SK-N-SH (cell line): ENCODE results near the gene PRKCA. TPM values are rescaled to one million over a fixed set of nuclear protein-coding genes. Genes with fewer than 3 reads are reported as not detected.

ENCODE experiments used
- CTCF ChIA-PET: fragments of 300-600, 350-600 bp; formaldehyde crosslinking; extraction: SDS; loops from one replicate; lab custom pipeline; 2021; lab: Yijun Ruan, JAX
- POLR2A ChIA-PET: fragments of 350-600 bp; sonication (Branson Sonifier 250); formaldehyde crosslinking; extraction: SDS; loops from one replicate; lab custom pipeline; 2020; ENCODE audit warnings: antibody characterized with exemption, inconsistent platforms; lab: Yijun Ruan, JAX
- DNase-seq: peaks from one replicate; pipeline ENCODE4 v3.0.0; 2012
- H2AFZ ChIP-seq: fragments of 200-600 bp; sonication (generic); 2 replicates; pipeline ENCODE4 v1.8.1; 2016; ENCODE audit warnings: antibody characterized with exemption, mild to moderate bottlenecking, low read depth
- H3F3A ChIP-seq: fragments of 200-600 bp; sonication (generic); replicated peaks from 2 replicates; pipeline ENCODE3; 2016; ENCODE audit warnings: antibody characterized with exemption, mild to moderate bottlenecking; ENCODE audit not compliant: insufficient read depth
- H3K27ac ChIP-seq, 2 experiments: fragments of 200-500 bp in 1 of 2; fragments of 200-600 bp in 1 of 2; sonication (Bioruptor generic) in 1 of 2; sonication (generic), shearing (Covaris generic) in 1 of 2; 2 replicates each; pipeline versions ENCODE4 v1.5.1 to v1.6.1; 2014 to 2016; ENCODE audit warnings: low read depth in 2 of 2, inconsistent platforms in 1 of 2, low read length in 1 of 2, mild to moderate bottlenecking in 1 of 2, mixed read lengths in 1 of 2
- H3K27me3 ChIP-seq: fragments of 200-600 bp; sonication (generic), shearing (Covaris generic); 2 replicates; pipeline ENCODE4 v1.6.1; 2016; ENCODE audit warnings: mixed run types; ENCODE audit not compliant: insufficient read depth
- H3K36me3 ChIP-seq, 2 experiments: fragments of 200-500 bp in 1 of 2; fragments of 200-600 bp in 1 of 2; sonication (Bioruptor generic) in 1 of 2; sonication (generic) in 1 of 2; replicated peaks in 1 of 2; 2 replicates each; pipeline versions ENCODE3 to v1.5.1; 2014 to 2016; ENCODE audit warnings: low read length in 1 of 2, mild to moderate bottlenecking in 1 of 2; ENCODE audit not compliant: insufficient read depth in 2 of 2, control insufficient read depth in 1 of 2
- H3K4me1 ChIP-seq, 2 experiments: fragments of 200-500 bp in 1 of 2; fragments of 200-600 bp in 1 of 2; sonication (Bioruptor generic) in 1 of 2; sonication (generic), shearing (Covaris generic) in 1 of 2; 2 replicates each; pipeline versions ENCODE4 v1.5.1 to v1.6.1; 2014 to 2016; ENCODE audit warnings: low read depth in 1 of 2, low read length in 1 of 2, mixed run types in 1 of 2; ENCODE audit not compliant: insufficient read depth in 2 of 2, control insufficient read depth in 1 of 2
- H3K4me2 ChIP-seq: fragments of 200-600 bp; sonication (generic), shearing (Covaris generic); 2 replicates; pipeline ENCODE4 v1.6.1; 2017; ENCODE audit warnings: mixed run types
- H3K4me3 ChIP-seq, 2 experiments: fragments of 200-500 bp in 1 of 2; fragments of 200-600 bp in 1 of 2; sonication (Bioruptor generic) in 1 of 2; sonication (generic), shearing (Covaris generic) in 1 of 2; 2 replicates each; pipeline versions ENCODE4 v1.5.1 to v1.8.1; 2014 to 2016; ENCODE audit warnings: low read depth in 2 of 2, inconsistent platforms in 1 of 2, low read length in 1 of 2, mild to moderate bottlenecking in 1 of 2, mixed read lengths in 1 of 2, moderate library complexity in 1 of 2
- H3K79me2 ChIP-seq: fragments of 200-600 bp; sonication (generic); 2 replicates; pipeline ENCODE4 v1.8.1; 2017; ENCODE audit warnings: mild to moderate bottlenecking; ENCODE audit not compliant: insufficient read depth
- H3K9ac ChIP-seq: fragments of 200-600 bp; sonication (generic); 2 replicates; pipeline ENCODE4 v1.6.1; 2017; ENCODE audit warnings: mixed run types
- H3K9me2 ChIP-seq: fragments of 200-600 bp; sonication (generic); 2 replicates; pipeline ENCODE4 v1.6.1; 2017; ENCODE audit warnings: mixed run types
- H3K9me3 ChIP-seq: fragments of 200-600 bp; sonication (generic); 2 replicates; pipeline ENCODE4 v1.6.1; 2017; ENCODE audit warnings: mixed run types, mild to moderate bottlenecking, moderate library complexity
- H4K20me1 ChIP-seq: fragments of 200-600 bp; sonication (generic); 2 replicates; pipeline ENCODE4 v1.6.1; 2017; ENCODE audit warnings: mild to moderate bottlenecking, mixed run types; ENCODE audit not compliant: insufficient read depth
- CTCF ChIP-seq: fragments of 200-600 bp; sonication (generic); IDR thresholded peaks from 2 replicates; pipeline ENCODE4 v1.6.1; 2017; ENCODE audit warnings: antibody characterized with exemption, mild to moderate bottlenecking, moderate library complexity
- ELF1 ChIP-seq: IDR thresholded peaks from 2 replicates; pipeline ENCODE4 v1.4.0; 2012
- FOSL2 ChIP-seq: IDR thresholded peaks from 2 replicates; pipeline ENCODE4 v1.4.0; 2012; ENCODE audit warnings: low read depth, mild to moderate bottlenecking, moderate library complexity, borderline replicate concordance
- FOXM1 ChIP-seq: IDR thresholded peaks from 2 replicates; pipeline ENCODE4 v1.4.0; 2012; ENCODE audit warnings: low read depth, mild to moderate bottlenecking
- IRF3 ChIP-seq: fragments of 150-350 bp; IDR thresholded peaks from 2 replicates; pipeline ENCODE4 v1.6.1; 2016; ENCODE audit warnings: mild to moderate bottlenecking, low read depth, low read length
- PBX3 ChIP-seq: IDR thresholded peaks from 2 replicates; pipeline ENCODE4; 2012
- POLR2AphosphoS5 ChIP-seq: IDR thresholded peaks from 2 replicates; pipeline ENCODE4 v1.6.1; 2012; ENCODE audit warnings: low read depth, low read length
- RFX5 ChIP-seq: IDR thresholded peaks from 2 replicates; pipeline ENCODE4 v1.6.1; 2012; ENCODE audit warnings: mild to moderate bottlenecking, improper control_type of control experiment, low read length
- USF1 ChIP-seq: IDR thresholded peaks from 2 replicates; pipeline ENCODE4 v1.4.0; 2012; ENCODE audit warnings: low read depth, borderline replicate concordance
- USF2 ChIP-seq: fragments of 150-350 bp; IDR thresholded peaks from 2 replicates; pipeline ENCODE4 v1.6.1; 2017; ENCODE audit warnings: antibody characterized with exemption, low read length, low read depth, borderline replicate concordance
- YY1 ChIP-seq: IDR thresholded peaks from 2 replicates; pipeline ENCODE4 v1.4.0; 2012; ENCODE audit warnings: low read depth, mild to moderate bottlenecking
- WGBS: methylation state at CpG from one replicate; pipeline ENCODE4 v1.1.6; 2017; ENCODE audit warnings: low lambda C conversion rate; 5-methylcytosine and 5-hydroxymethylcytosine counted together
- polyA plus RNA-seq, 3 experiments: library from polyadenylated mRNA; depleted of rRNA; stranded (reverse); fragments of >200 nt; gene quantifications; 2 replicates each; pipeline ENCODE4 v1.2.3, GENCODE V29; 2012

The PRKCA gene
- polyA plus RNA-seq, 1 of the 3 experiments (the other 2 are of a cell fraction), result 108 TPM

- Histone ChIP-seq H3K4me2 (no peak overlapping the region), H3K4me1 (peaks cover 45 to 64% of the 10 kb centered on the region in 2 experiments), H2AFZ (no peak overlapping the region), H3K9me2 (no peaks in the 10 kb centered on the region), H3K36me3 (peaks cover 0 to 2% of the 10 kb centered on the region in 2 experiments), H3F3A (peaks cover 77% of the 10 kb centered on the region), H3K27me3 (no peaks in the 10 kb centered on the region), H3K9me3 (no peaks in the 10 kb centered on the region), H3K4me3 (no peak overlapping the region), H3K27ac (no peak overlapping the region; a peak in 1 of 4 replicates), H3K9ac (no peak overlapping the region), H3K79me2 (peaks cover 96% of the 10 kb centered on the region), H4K20me1 (peaks cover 84% of the 10 kb centered on the region)
- ChIA-PET CTCF (interaction anchor here (1.4 to 1.6 kb wide), 4 partner anchors 11 to 323 kb away, joined by 3 to 5 read pairs (median 4); no protein-coding TSS in a partner anchor), POLR2A (no interaction called here)
- WGBS, result 95% methylated on average over 5 of the region's 5 CpGs
- no peak for DNase-seq
- TF ChIP-seq RFX5, result no peak
- no peak for TF ChIP-seq YY1
- TF ChIP-seq USF1, result no peak
- no peak for TF ChIP-seq ELF1
- no peak for TF ChIP-seq POLR2AphosphoS5
- TF ChIP-seq FOSL2, result no peak
- no peak for TF ChIP-seq CTCF
- TF ChIP-seq IRF3, result no peak
- TF ChIP-seq USF2, result no peak
- TF ChIP-seq PBX3, result no peak
- no peak for TF ChIP-seq FOXM1
- TF ChIP-seq, all 33 proteins: peak for 0
Measured at GRCh38 chr17:66351033-66351432, 48.6 kb downstream of the PRKCA start.
